ENCODE data around the gene IGF2BP2. TPM values are rescaled to one million over a fixed set of nuclear protein-coding genes. Genes with fewer than 3 reads are reported as not detected.
A peak's percentile ranks its signal among the peaks of the same experiment; 100 is the strongest.
"Not testable (repeated sequence)": the region's sequence is repeated elsewhere in the genome, so short reads cannot be mapped to it uniquely, and the experiment has no call there.

IGF2BP2 gene
- total RNA-seq, 1 donor from 2014 or later = 60.8 TPM

DNA sequence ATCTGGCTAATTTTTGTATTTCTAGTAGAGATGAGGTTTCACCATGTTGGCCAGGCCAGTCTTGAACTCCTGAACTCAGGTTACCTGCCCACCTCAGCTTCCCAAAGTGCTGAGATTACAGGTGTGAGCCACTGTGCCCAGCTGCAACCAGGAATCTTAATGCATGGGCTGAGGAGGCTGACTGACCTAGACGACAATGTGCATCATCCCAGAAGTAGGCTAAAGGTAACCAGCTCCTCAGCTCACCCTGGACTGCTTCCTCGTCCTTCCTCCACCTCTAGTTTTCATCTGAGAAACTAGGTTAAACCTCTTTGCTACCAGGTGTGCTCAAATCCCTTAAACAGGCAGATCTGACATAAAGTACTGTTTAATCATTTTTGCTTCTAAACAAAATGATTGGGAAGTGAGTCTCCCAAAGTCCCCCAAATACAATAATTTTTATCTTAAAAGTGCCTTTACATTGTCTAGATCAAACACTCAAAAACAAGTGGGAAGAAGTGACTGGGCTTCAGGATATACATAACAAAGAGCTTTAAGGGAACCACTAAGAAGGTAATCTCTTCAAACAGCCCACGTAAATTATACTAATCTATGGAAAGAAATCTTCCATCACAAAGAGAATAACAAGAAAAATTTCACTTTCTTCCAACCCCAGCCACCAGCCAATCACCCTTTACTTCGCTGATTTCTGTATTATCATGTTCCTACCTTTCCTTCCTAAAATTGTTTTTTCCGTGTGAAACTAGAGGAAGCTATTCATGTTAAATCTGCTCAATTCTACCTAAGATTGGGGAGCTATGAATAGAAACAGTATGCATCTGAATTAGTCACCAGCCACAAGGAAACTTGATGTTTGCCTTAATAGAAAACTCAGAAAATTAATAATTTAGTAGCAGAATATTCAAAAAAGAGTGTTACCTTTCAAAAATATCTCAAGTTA lies 34.7 kb downstream of the IGF2BP2 start:
- no peaks in the 10 kb centered on the region for H3K9me3 Mint-ChIP-seq (ENCODE audit: low read depth)
- H3K4me1 Mint-ChIP-seq (ENCODE audit: low read depth) = peaks cover 69% of the 10 kb centered on the region
- peak overlapping the region; percentile 29 for H3K27ac Mint-ChIP-seq (ENCODE audit: unreplicated experiment)
- no peaks in the 10 kb centered on the region for H3K36me3 Mint-ChIP-seq (ENCODE audit: low read depth)
- no peak overlapping the region for H3K4me3 Mint-ChIP-seq (ENCODE audit: unreplicated experiment)
- no peak for TF ChIP-seq CTCF (IDR thresholded peaks at IDR 0.05)
- DNase-seq (ENCODE audit: low spot score) = no peak
- no peaks in the 10 kb centered on the region for H3K27me3 Mint-ChIP-seq (ENCODE audit: low read depth)

DNA sequence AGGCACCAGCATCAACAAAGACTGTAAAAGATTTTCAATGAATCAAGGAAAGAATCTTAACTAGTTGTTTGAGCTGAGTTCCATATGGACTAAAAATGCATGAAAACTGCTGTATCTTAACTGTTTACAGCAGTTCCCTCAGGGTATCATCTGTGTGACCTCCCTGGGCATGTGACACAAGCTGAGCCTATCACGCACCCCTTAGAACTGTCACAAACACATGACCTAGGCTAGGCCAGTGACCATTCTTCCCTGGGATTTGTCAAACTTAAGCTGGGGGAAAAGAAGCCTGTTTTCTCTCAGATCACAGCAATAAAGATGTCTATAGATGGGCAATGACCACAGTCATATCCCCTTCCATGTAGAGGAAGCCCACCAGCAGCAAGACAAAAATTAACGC lies 35.7 kb downstream of the IGF2BP2 start:
- Mint-ChIP-seq H3K4me1 (ENCODE audit: low read depth) (peaks cover 65% of the 10 kb centered on the region), H3K4me3 (ENCODE audit: unreplicated experiment) (no peak overlapping the region)

GRCh38 chr3:185788292-185788691 lies 36.5 kb downstream of the IGF2BP2 start:
- Mint-ChIP-seq H3K4me3 (ENCODE audit: unreplicated experiment) (no peak overlapping the region), H3K9me3 (ENCODE audit: low read depth) (no peaks in the 10 kb centered on the region), H3K27me3 (ENCODE audit: low read depth) (no peaks in the 10 kb centered on the region), H3K36me3 (ENCODE audit: low read depth) (no peaks in the 10 kb centered on the region), H3K27ac (ENCODE audit: unreplicated experiment) (no peak overlapping the region), H3K4me1 (ENCODE audit: low read depth) (peaks cover 60% of the 10 kb centered on the region)
- no peak for DNase-seq (ENCODE audit: low spot score)
- TF ChIP-seq CTCF (IDR thresholded peaks at IDR 0.05) = no peak

More for the DNA sequence above, 35.7 kb downstream of the IGF2BP2 start:
- DNase-seq (ENCODE audit: low spot score) = no peak
- Mint-ChIP-seq H3K27me3 (ENCODE audit: low read depth) (no peaks in the 10 kb centered on the region), H3K27ac (ENCODE audit: unreplicated experiment) (peak overlapping the region; percentile 6), H3K36me3 (ENCODE audit: low read depth) (no peaks in the 10 kb centered on the region), H3K9me3 (ENCODE audit: low read depth) (no peaks in the 10 kb centered on the region)
- no peak for TF ChIP-seq CTCF (IDR thresholded peaks at IDR 0.05)

GRCh38 chr3:185786956-185787877 lies 37.6 kb downstream of the IGF2BP2 start:
- H3K4me1 Mint-ChIP-seq (ENCODE audit: low read depth) = peaks cover 59% of the 10 kb centered on the region
- TF ChIP-seq CTCF (IDR thresholded peaks at IDR 0.05) = no peak
- no peak overlapping the region for H3K4me3 Mint-ChIP-seq (ENCODE audit: unreplicated experiment)
- H3K27ac Mint-ChIP-seq (ENCODE audit: unreplicated experiment) = no peak overlapping the region
- no peak for DNase-seq (ENCODE audit: low spot score)
- H3K9me3 Mint-ChIP-seq (ENCODE audit: low read depth) = no peaks in the 10 kb centered on the region
- no peaks in the 10 kb centered on the region for H3K36me3 Mint-ChIP-seq (ENCODE audit: low read depth)
- H3K27me3 Mint-ChIP-seq (ENCODE audit: low read depth) = no peaks in the 10 kb centered on the region

DNA sequence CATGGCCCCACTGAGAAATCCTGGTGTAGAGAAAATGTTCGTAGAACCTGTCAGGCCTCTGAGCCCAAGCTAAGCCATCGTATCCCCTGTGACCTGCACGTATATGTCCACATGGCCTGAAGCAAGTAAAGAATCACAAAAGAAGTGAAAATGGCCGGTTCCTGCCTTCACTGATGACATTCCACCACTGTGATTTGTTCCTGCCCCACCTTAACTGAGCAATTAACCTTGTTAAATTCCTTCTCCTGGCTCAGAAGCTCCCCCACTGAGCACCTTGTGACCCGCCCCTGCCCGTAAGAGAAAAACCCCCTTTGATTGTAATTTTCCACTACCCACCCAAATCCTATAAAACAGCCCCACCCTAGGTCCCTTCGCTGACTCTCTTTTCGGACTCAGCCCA lies 38.6 kb downstream of the IGF2BP2 start:
- not testable (repeated sequence) for H3K9me3 Mint-ChIP-seq (ENCODE audit: low read depth); H3K4me3 Mint-ChIP-seq (ENCODE audit: unreplicated experiment); H3K36me3 Mint-ChIP-seq (ENCODE audit: low read depth); DNase-seq (ENCODE audit: low spot score); H3K27me3 Mint-ChIP-seq (ENCODE audit: low read depth)
- peak overlapping the region; percentile 18 for H3K27ac Mint-ChIP-seq (ENCODE audit: unreplicated experiment)
- peaks cover 64% of the 10 kb centered on the region for H3K4me1 Mint-ChIP-seq (ENCODE audit: low read depth)

Data from chondrocyte (in vitro differentiated cells).